NCI-H2196 (cell line): ENCODE results near the gene OR6C1.
"Not testable (repeated sequence)": the region's sequence is repeated elsewhere in the genome, so short reads cannot be mapped to it uniquely, and the experiment has no call there.

ENCODE experiments used
- DNase-seq: peaks from one replicate; lab custom pipeline; 2025; ENCODE audit not compliant: unreplicated experiment; lab: John Stamatoyannopoulos, UW

The OR6C1 gene

GRCh38 chr12:55314043-55314442 is at the start of gene OR6C1:
Gene OR6C1 (plus strand): TSS chr12:55314343. CDS start chr12:55320600, 6,257 bp downstream.
- no peak for DNase-seq

DNA sequence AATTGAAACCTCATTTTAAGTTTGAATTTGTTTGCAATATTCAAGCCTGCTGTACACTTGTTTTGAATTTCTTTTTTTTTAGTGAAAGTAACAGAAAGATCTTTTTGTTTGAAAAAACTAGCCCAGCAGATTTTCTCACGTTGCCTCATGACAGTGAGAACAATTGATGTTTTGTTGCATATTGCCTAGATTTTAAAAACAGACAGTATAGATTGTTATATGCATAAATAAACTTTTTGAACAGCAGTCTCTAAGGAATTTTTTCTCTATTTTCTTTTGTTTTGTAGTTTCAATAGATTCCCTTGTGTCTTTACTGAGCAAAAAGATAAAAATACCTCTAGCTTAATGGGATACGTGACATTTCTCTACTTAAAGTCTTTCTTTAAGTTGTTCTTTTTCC is 33.2 kb upstream of the OR6C1 start:
- DNase-seq, result no peak

- no peak for DNase-seq
Measured at GRCh38 chr12:55289999-55290398, 24.1 kb upstream of the OR6C1 start.

GRCh38 chr12:55296469-55296868 is 17.7 kb upstream of the OR6C1 start, which contains the start of gene OR6C6:
Gene OR6C6 (minus strand): TSS chr12:55296569. CDS start chr12:55295232, 1,337 bp downstream.
- DNase-seq, result no peak

DNA sequence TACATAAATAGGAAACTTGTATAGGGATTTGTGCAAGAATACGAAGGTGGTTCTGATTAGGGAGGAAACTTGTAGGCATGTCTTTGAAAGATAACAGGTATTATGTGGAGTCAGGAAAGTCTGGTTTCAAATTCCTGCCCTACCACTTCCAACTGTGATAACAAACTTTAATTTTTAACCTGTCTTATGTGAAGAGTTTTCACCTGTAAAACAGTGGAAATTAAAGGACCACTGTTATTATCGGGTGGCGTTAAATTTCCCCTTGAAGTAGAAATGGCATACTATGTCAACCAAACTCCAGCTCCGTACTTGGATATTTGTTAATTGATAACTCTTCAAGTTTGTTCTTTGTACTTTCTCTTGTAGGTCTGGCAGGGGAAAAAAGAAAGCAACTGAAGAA is 6.1 kb downstream of the OR6C1 start:
- no peak for DNase-seq

DNA sequence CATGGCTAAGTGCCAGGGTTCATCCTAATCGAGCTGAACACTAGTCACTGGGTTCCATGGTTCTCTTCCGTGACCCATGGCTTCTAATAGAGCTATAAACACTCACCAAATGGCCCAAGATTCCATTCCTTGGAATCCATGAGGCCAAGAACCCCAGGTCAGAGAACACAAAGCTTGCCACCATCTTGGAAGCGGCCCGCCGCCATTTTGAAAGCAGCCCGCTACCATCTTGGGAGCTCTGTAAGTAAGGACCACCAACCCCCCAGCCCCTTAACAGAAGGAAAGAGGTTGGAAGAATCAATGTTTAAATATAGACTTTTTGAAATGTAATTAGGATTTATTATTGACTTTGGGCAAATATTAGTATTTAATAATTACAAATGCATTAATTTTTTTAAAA is 11.7 kb downstream of the OR6C1 start:
- not testable (repeated sequence) for DNase-seq

- no peak for DNase-seq
Measured at GRCh38 chr12:55330446-55330845, 16.3 kb downstream of the OR6C1 start, which contains the start of gene OR6C3. Gene OR6C3 (plus strand): TSS chr12:55330746. CDS start chr12:55331701, 955 bp downstream.

- DNase-seq, result no peak
Measured at GRCh38 chr12:55336002-55336401, 21.9 kb downstream of the OR6C1 start.

DNA sequence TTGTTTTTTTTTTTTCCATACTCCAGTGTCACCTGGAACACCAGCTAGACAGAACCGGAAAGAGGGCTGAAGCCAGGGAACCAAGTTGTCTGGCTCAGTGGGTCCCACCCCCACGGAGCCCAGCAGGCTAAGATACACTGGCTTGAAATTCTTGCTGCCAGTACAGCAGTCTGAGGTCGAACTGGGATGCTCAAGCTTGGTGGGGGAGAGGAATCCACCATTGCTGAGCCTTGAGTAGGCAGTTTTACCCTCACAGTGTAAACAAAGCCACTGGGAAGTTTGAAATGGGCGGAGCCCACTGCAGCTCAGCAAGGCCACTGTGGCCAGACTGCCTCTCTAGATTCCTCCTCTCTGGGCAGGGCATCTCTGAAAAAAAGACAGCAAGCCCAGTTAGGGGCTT is 41.2 kb downstream of the OR6C1 start:
- not testable (repeated sequence) for DNase-seq

DNA sequence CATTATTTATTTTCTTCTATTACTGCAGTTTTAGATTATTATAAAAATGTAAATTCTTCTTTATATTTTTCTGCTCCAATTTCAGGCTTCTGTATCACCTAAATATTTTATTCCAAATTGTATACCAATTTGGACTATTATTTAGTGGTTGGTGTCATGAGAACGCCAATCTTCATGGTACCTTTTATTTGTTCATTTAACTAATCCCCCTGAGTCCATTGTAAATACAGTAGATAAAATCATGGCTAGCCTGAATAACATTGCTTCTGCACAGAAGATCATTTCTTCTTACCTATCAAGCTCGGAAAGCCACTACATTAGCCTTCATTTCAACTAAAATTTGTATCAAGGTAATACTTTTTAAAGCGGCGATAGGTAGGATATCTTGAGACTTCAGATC is 48.5 kb downstream of the OR6C1 start, which contains the start of gene OR6C75:
Gene OR6C75, plus strand, starts transcription at position 301 of the 400 bp plus-strand sequence. CDS start 2,136 bp downstream, outside the sequence.
- no peak for DNase-seq

DNA sequence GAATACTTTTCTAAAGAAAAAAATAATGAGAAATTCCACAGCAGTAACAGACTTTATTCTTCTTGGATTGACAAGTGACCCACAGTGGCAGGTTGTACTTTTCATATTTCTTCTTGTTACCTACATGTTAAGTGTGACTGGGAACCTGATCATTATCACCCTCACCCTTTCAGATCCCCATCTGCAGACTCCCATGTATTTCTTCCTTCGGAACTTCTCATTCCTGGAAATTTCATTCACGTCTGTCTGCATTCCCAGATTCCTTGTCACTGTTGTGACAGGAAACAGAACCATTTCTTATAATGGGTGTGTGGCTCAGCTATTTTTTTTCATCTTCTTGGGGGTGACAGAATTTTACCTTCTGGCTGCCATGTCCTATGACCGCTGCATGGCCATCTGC is 50.9 kb downstream of the OR6C1 start:
- no peak for DNase-seq
